HG03097 (cell line): Measurements from ENCODE around the gene ANKRD29.
"Not testable (repeated sequence)": the region's sequence is repeated elsewhere in the genome, so short reads cannot be mapped to it uniquely, and the experiment has no call there.

Experiments used
- ATAC-seq: cut with Tn5 transposase; IDR thresholded peaks from one replicate; pipeline ENCODE4 v1.9.1; 2021; ENCODE audit not compliant: unreplicated experiment, low FRiP score

ANKRD29 gene

DNA sequence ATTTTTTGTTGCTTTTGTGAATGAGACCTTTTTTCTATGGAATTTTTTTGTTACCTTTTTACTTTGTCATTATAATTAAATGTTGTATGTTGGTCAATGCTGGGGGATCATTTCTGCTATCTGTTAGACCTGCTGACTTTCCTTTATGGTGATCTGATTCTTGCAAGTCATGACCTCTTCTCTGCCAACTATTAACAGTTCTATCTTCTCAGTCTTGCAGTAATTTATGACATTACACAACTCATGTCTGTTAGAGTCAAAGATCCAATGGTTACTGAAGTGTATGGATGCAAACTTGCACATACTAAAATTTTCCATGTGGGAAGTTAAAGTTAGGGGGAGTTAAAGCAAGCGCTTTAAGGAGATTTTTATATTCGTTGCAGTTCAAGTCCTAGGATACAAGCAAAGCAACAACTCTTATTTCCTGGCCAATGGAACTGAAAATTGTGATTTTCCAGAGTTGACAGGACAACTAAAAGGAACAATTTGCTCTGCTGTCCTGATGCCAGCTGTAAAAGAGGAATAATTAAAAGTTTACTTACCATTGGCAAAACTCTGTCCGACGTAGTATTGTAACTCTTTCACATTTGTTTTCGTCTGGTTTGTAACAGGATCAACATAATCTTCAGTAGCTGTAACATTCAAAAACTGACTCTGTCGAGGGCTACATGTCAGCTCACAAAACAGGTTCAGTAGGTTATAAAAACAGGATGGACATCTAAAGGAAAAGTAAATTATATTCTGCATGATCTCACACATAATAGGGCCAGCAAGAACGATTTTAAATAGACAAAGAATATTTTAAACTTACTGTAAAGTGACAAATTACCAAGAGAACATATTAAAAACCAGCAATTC lies 94.2 kb downstream of the ANKRD29 start:
- ATAC-seq: no peak

DNA sequence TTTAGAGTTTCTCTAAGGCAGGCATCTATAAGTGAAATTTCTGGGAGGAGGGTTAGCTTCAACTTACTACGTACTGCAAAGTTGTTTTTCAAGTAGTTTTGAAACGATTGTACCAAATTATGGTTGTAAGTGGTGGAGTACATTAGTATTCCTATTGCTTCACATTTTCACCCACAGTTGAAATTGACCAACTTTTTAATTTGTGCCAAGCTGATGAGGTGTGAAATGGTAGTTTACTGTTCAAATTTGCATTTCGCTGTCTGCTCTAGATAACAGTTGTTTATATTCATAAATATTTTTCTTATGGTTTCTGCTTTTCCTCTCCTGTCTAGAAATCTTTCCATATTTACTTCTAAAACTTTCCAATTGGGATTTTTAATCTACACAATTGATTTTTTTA lies 95.0 kb downstream of the ANKRD29 start:
- ATAC-seq: no peak

DNA sequence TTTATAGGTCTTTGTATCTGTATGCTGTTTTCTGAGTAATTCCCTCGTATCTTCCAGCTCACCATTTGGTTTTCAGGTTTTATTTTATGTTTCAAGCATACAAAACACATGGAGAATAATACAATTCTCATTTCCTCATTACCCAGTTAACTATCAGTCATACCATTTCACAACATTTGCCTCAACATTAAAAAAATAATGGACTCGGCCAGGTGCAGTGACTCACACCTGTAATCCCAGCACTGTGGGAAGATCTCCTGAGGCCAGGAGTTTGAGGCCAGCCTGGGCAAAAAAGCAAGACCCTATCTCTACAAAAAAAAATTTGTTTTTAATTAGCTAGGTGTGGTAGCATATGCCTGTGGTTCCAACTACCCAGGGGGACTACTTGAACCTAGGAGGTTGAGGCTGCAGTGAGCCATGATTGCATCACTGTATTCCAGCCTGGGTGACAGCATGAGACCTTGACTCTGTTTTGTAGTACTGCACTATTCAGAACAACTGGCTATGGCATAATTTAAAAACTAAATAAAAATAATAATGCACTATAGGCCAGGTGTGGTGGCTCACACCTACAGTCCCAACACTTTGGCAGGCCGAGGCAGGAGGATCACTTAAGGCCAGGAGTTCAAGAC lies 96.7 kb downstream of the ANKRD29 start:
- ATAC-seq: no peak

DNA sequence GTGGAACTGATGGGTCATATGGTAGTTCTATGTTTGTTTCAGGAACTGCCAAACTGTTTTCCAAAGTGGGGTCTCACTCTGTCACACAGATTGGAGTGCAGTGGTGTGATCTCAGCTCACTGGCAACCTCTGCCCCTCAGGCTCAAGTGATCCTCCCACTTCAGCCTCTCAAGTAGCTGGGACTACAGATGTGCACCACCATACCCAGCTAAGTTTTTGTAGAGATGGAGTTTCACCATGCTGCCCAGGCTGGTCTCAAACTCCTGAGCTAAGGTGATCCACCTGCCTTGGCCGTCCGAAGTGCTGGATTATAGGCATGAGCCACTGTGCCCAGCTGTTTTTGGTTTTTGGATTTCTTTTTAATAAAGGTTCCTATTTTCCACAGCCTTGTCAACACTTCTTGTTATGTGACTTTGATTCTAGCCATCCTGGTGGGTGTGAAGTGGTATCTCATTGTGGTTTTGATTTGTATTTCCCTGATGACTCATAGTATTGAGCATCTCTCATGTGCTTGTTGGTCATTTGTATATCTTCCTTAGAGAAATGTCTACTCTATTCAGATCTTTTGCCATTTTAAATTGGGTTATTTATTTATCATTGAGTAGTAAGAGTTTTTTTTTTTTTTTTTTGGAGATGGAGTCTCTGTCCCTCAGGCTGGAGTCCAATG lies 99.2 kb downstream of the ANKRD29 start:
- ATAC-seq: no peak

DNA sequence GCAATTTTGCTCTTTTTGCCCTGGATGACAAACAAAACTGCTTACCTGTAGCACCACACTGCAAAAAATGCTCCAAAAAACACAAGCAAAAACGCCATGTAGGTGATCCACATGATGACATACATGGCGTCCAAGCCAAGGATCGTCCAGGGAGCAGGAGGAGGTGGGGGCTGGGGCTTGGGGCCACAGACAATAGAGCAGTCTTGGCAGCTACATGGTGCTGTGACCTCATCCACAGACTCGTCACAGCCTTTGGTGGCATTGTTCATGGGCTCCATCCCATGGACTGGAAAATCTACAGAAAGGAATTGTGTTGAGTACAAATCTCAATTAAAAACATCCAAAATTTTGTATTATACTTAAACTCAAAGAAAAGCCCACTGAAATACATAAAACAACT lies 102.5 kb downstream of the ANKRD29 start:
- ATAC-seq: no peak

DNA sequence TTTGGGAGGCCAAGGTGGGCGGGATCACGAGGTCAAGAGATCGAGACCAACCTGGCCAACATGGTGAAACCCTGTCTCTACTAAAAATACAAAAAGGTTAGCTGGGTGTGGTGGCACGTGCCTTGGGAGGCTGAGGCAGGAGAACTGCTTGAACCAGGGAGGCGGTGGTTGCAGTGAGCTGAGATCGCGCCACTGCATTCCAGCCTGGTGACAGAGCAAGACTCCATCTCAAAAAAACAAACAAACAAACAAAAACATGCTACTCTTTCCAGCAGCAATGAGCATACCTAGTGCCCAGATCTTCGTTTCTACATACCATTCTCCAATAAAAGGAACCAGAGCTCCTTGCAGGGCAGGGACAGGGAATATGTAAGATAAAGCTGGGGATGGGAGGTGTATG lies 105.2 kb downstream of the ANKRD29 start:
- ATAC-seq: not testable (repeated sequence)

DNA sequence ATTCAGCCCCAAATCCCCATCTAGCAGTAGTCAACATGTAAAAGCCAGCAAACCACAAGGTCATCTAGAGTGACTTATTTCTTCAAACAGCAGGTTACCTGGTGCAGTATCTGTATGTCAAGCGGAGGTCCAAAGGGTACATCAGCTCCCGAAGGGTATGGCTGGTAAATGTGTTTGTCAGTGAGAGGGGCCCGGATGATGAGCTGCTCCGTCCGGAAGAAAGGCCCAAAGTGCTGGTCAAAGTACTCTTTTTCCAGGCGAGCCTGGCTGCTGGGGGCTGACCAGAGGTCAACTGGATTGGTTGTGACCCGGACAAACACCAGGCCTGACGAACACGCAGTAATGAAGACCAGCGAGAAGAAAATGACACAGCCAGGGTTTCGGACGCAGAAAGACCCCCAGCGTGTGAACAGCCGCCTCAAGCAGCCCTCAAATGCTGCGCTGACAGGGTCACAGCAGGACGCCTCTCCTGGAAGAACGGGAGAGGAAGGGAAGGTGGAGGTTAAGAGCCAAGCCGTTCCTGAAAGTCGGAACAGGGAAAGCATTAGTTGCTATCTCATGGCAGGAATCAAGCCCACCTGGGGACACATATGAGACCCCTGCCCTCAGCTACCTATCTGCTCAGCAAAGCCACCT lies 106.4 kb downstream of the ANKRD29 start:
- no peak for ATAC-seq

DNA sequence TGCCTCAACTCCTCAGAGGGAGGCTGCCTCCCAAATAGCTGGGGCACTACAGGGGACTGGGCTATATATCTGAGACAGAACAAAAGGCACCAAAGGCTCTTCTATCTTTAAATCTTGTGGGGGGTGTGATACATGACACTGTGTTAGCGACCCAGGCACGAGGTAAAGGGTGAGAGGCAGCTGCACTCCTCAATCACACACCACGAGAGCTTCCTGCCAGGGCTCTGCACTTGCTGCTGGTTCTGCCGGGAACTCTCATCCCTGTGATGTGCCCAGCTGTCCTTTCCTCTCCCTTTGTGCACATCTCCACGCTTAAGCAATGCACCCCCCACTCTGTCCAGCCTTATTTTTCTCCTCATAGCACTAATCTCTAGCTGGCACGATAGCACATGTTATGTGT lies 108.8 kb downstream of the ANKRD29 start:
- no peak for ATAC-seq

GRCh38 chr18:23552505-23552904 lies 110.2 kb downstream of the ANKRD29 start:
- ATAC-seq: no peak

DNA sequence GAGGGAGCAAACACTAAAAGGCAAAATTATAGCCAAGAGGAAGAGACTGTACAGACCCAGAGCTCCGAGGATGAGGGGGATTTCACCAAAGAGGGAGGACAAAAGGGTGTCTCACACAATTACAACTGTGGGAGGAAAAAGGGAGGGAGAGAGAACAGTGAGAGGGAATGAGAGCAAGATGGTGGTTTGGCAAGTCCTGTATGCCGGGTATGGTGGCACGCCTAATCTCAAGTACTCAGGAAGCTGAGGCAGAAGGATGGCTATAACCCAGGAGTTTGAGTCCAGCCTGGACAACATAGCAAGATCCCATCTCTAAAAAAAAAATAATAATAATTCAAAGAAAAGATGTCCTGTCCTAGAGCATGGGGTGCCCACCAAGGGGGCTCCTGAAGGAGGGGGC lies 110.7 kb downstream of the ANKRD29 start:
- no peak for ATAC-seq

- no peak for ATAC-seq
Observed at GRCh38 chr18:23550898-23551297, 111.8 kb downstream of the ANKRD29 start.
